HepG2 (cell line): ENCODE results near the gene ATG13. TPM values are rescaled to one million over a fixed set of nuclear protein-coding genes. Genes with fewer than 3 reads are reported as not detected.
A peak's percentile ranks its signal among the peaks of the same experiment; 100 is the strongest.

Experiments
- ARID4A ChIP-seq: sonication (generic); formaldehyde crosslinking; IDR thresholded peaks from 2 replicates; pipeline ENCODE4 v1.5.0; 2020; ENCODE audit warnings: mild to moderate bottlenecking, missing genetic modification reagents, borderline replicate concordance
- ARID5B ChIP-seq: IDR thresholded peaks from 2 replicates; pipeline ENCODE4 v1.4.0; 2020; ENCODE audit warnings: mild to moderate bottlenecking, missing genetic modification reagents
- FOXA3 ChIP-seq: IDR thresholded peaks from 2 replicates; pipeline ENCODE4 v1.6.1; 2016; ENCODE audit warnings: missing genetic modification reagents, missing compliant biosample characterization
- HNRNPUL1 ChIP-seq: fragments of 200-400 bp; formaldehyde crosslinking; IDR thresholded peaks from 2 replicates; pipeline ENCODE4 v1.6.1; 2017; ENCODE audit warnings: low read depth, mild to moderate bottlenecking, low read length, moderate library complexity
- HOXA5 ChIP-seq: sonication (generic); formaldehyde crosslinking; IDR thresholded peaks from 2 replicates; pipeline ENCODE4 v1.4.0; 2020; ENCODE audit warnings: missing genetic modification reagents
- KDM1A ChIP-seq: IDR thresholded peaks from 2 replicates; pipeline ENCODE4 v1.6.1; 2016; ENCODE audit warnings: missing compliant biosample characterization
- PCBP2 ChIP-seq: fragments of 200-400 bp; formaldehyde crosslinking; optimal IDR thresholded peaks from 2 replicates; pipeline ENCODE3; 2018; ENCODE audit warnings: low read length, low read depth; ENCODE audit not compliant: poor library complexity, severe bottlenecking
- SNAPC5 ChIP-seq: sonication (generic); formaldehyde crosslinking; IDR thresholded peaks from 2 replicates; pipeline ENCODE4 v1.8.1; 2023; ENCODE audit warnings: mild to moderate bottlenecking, missing genetic modification reagents, borderline replicate concordance
- ZNF558 ChIP-seq: sonication (generic); formaldehyde crosslinking; IDR thresholded peaks from 2 replicates; pipeline ENCODE4 v1.9.0; 2022; ENCODE audit warnings: mild to moderate bottlenecking, missing genetic modification reagents, borderline replicate concordance
- polyA plus RNA-seq, 8 experiments: library from polyadenylated mRNA; depleted of rRNA in 3 of 8; stranded (reverse) in 7 of 8; unstranded in 1 of 8; fragments of >200 nt; fragmentation: Illumina TruSeq in 4 of 8; extraction: Trizol in 4 of 8; gene quantifications; 2 replicates each; pipeline versions ENCODE4 v1.2.1 to v1.2.3, GENCODE V29; 2011 to 2016; ENCODE audit warnings: low read depth in 4 of 8, missing spikeins in 1 of 8, mixed read lengths in 1 of 8; ENCODE audit not compliant: insufficient read depth in 1 of 8
- total RNA-seq, 5 experiments: library from RNA; depleted of rRNA; stranded (reverse); fragments of >200 nt; fragmentation: Illumina TruSeq; extraction: Trizol; gene quantifications; 2 replicates each; pipeline ENCODE4 v1.2.3, GENCODE V29; 2016; ENCODE audit warnings: low read depth in 1 of 5
- TF ChIP-seq, protein P1 (sequence below): sonication (generic); formaldehyde crosslinking; IDR thresholded peaks from one replicate; pipeline ENCODE4 v1.5.1; 2020; ENCODE audit warnings: mild to moderate bottlenecking, missing genetic modification reagents; ENCODE audit errors: not compliant biosample characterization
- TF ChIP-seq, protein P2 (sequence below): IDR thresholded peaks from 2 replicates; pipeline ENCODE4 v1.6.1; 2018; ENCODE audit warnings: missing genetic modification reagents

Gene ATG13
- total and polyA plus RNA-seq, 2 of the 13 experiments (the other 11 are each of a cell fraction or from before 2014, with no cell fraction given) = 55.0 to 77.3 TPM

- peak; percentile 54; the same call in 1 of the 2 replicates for TF ChIP-seq ARID4A (CRISPR knock-in tag)
- TF ChIP-seq, protein P1, sequence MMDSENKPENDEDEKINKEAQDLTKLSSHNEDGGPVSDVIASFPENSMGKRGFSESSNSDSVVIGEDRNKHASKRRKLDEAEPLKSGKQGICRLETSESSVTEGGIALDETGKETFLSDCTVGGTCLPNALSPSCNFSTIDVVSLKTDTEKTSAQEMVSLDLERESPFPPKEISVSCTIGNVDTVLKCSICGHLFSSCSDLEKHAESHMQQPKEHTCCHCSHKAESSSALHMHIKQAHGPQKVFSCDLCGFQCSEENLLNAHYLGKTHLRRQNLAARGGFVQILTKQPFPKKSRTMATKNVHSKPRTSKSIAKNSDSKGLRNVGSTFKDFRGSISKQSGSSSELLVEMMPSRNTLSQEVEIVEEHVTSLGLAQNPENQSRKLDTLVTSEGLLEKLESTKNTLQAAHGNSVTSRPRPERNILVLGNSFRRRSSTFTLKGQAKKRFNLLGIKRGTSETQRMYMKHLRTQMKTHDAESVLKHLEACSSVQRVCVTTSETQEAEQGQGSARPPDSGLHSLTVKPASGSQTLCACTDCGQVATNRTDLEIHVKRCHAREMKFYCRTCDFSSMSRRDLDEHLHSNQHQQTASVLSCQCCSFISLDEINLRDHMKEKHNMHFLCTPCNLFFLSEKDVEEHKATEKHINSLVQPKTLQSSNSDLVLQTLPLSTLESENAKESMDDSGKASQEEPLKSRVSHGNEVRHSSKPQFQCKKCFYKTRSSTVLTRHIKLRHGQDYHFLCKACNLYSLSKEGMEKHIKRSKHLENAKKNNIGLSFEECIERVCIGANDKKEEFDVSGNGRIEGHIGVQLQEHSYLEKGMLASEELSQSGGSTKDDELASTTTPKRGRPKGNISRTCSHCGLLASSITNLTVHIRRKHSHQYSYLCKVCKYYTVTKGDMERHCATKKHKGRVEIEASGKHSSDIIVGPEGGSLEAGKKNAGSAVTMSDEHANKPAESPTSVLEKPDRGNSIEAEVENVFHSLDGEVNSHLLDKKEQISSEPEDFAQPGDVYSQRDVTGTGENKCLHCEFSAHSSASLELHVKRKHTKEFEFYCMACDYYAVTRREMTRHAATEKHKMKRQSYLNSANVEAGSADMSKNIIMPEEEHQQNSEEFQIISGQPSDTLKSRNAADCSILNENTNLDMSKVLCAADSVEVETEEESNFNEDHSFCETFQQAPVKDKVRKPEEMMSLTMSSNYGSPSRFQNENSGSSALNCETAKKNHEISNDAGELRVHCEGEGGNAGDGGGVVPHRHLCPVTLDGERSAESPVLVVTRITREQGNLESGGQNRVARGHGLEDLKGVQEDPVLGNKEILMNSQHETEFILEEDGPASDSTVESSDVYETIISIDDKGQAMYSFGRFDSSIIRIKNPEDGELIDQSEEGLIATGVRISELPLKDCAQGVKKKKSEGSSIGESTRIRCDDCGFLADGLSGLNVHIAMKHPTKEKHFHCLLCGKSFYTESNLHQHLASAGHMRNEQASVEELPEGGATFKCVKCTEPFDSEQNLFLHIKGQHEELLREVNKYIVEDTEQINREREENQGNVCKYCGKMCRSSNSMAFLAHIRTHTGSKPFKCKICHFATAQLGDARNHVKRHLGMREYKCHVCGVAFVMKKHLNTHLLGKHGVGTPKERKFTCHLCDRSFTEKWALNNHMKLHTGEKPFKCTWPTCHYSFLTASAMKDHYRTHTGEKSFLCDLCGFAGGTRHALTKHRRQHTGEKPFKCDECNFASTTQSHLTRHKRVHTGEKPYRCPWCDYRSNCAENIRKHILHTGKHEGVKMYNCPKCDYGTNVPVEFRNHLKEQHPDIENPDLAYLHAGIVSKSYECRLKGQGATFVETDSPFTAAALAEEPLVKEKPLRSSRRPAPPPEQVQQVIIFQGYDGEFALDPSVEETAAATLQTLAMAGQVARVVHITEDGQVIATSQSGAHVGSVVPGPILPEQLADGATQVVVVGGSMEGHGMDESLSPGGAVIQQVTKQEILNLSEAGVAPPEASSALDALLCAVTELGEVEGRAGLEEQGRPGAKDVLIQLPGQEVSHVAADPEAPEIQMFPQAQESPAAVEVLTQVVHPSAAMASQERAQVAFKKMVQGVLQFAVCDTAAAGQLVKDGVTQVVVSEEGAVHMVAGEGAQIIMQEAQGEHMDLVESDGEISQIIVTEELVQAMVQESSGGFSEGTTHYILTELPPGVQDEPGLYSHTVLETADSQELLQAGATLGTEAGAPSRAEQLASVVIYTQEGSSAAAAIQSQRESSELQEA (CRISPR knock-in tag) = no peak
- no peak for TF ChIP-seq PCBP2
- TF ChIP-seq FOXA3 = peak; percentile 88
- no peak for TF ChIP-seq HNRNPUL1
- TF ChIP-seq, protein P2, sequence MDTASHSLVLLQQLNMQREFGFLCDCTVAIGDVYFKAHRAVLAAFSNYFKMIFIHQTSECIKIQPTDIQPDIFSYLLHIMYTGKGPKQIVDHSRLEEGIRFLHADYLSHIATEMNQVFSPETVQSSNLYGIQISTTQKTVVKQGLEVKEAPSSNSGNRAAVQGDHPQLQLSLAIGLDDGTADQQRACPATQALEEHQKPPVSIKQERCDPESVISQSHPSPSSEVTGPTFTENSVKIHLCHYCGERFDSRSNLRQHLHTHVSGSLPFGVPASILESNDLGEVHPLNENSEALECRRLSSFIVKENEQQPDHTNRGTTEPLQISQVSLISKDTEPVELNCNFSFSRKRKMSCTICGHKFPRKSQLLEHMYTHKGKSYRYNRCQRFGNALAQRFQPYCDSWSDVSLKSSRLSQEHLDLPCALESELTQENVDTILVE (CRISPR knock-in tag) = peak; percentile 75
- peak; percentile 75; the same call in 1 of the 2 replicates for TF ChIP-seq SNAPC5
- peak; percentile 75 for TF ChIP-seq HOXA5
- 0 out of 2 replicates have a peak, but pooled peaks have one; percentile 6 for TF ChIP-seq KDM1A
- peak; percentile 86 for TF ChIP-seq ARID5B
- peak; percentile 54; the same call in 1 of the 2 replicates for TF ChIP-seq ZNF558 (CRISPR knock-in tag)
Observed at GRCh38 chr11:46719048-46719542, 101.7 kb downstream of the ATG13 start, which contains the start of gene F2 (continued).
